Smooth muscle cell (in vitro differentiated cells): ENCODE data around the gene NTM. TPM values are rescaled to one million over a fixed set of nuclear protein-coding genes. Genes with fewer than 3 reads are reported as not detected.

Source experiments
- DNase-seq: peaks from one replicate; lab custom pipeline; 2025; ENCODE audit not compliant: unreplicated experiment; lab: John Stamatoyannopoulos, UW
- H2AFZ ChIP-seq: fragments of 200-600 bp; sonication (generic); 2 replicates; pipeline ENCODE4 v1.6.0; 2016; ENCODE audit warnings: antibody characterized with exemption, low read depth, mild to moderate bottlenecking
- H3F3A ChIP-seq: fragments of 200-600 bp; sonication (generic); 2 replicates; pipeline ENCODE4 v1.6.0; 2017; ENCODE audit warnings: antibody characterized with exemption, low read depth
- H3K27ac ChIP-seq: fragments of 200-600 bp; sonication (generic); 2 replicates; pipeline ENCODE4 v1.5.1; 2016; ENCODE audit warnings: low read depth, mild to moderate bottlenecking
- H3K27me3 ChIP-seq: fragments of 200-600 bp; sonication (generic); 2 replicates; pipeline ENCODE4 v1.6.1; 2016; ENCODE audit warnings: low read depth, mild to moderate bottlenecking
- H3K36me3 ChIP-seq: fragments of 200-600 bp; sonication (generic); 2 replicates; pipeline ENCODE4 v1.5.1; 2016; ENCODE audit warnings: low read depth
- H3K4me1 ChIP-seq: fragments of 200-600 bp; sonication (generic); 2 replicates; pipeline ENCODE4 v1.5.1; 2016; ENCODE audit warnings: low read depth
- H3K4me2 ChIP-seq: fragments of 200-600 bp; sonication (generic); 2 replicates; pipeline ENCODE4 v1.6.0; 2016; ENCODE audit warnings: mild to moderate bottlenecking
- H3K4me3 ChIP-seq: fragments of 200-600 bp; sonication (generic); 2 replicates; pipeline ENCODE4 v1.5.1; 2016; ENCODE audit warnings: mild to moderate bottlenecking
- H3K79me2 ChIP-seq: fragments of 200-600 bp; sonication (generic); 2 replicates; pipeline ENCODE4 v1.6.0; 2016; ENCODE audit warnings: low read depth, mild to moderate bottlenecking
- H3K9ac ChIP-seq: fragments of 200-600 bp; sonication (generic); 2 replicates; pipeline ENCODE4 v1.6.0; 2016; ENCODE audit warnings: low read depth
- H3K9me3 ChIP-seq: fragments of 200-600 bp; sonication (generic); replicated peaks from 2 replicates; pipeline ENCODE4 v1.5.1; 2016; ENCODE audit warnings: low read depth
- H4K20me1 ChIP-seq: fragments of 200-600 bp; sonication (generic); 2 replicates; pipeline ENCODE4 v1.6.0; 2016; ENCODE audit warnings: low read depth
- CTCF ChIP-seq: fragments of 200-600 bp; sonication (generic); IDR thresholded peaks from 2 replicates; pipeline ENCODE4 v1.5.1; 2017; ENCODE audit warnings: borderline replicate concordance, mild to moderate bottlenecking, antibody characterized with exemption; ENCODE audit not compliant: insufficient read depth, poor library complexity, severe bottlenecking
- WGBS: methylation state at CpG from one replicate; pipeline ENCODE4 v1.1.7; 2016; ENCODE audit warnings: low lambda C conversion rate; 5-methylcytosine and 5-hydroxymethylcytosine counted together
- polyA plus RNA-seq: library from polyadenylated mRNA; unstranded; fragments of >200 nt; fragmentation: Nextera tagmentation; extraction: Ambion mirVana; gene quantifications from 2 replicates; pipeline ENCODE4 v1.2.1, GENCODE V29; 2016
- total RNA-seq: library from RNA; depleted of rRNA; stranded (reverse); fragments of >200 nt; gene quantifications from 2 replicates; pipeline ENCODE4 v1.2.3, GENCODE V29; 2014

NTM gene
- total and polyA plus RNA-seq, 2 experiments from 2014 or later, result 68.9 to 123 TPM

- DNase-seq, result no peak
- no peak for TF ChIP-seq CTCF
- Histone ChIP-seq H3F3A (no peaks in the 10 kb centered on the region), H2AFZ (no peak overlapping the region), H4K20me1 (no peaks in the 10 kb centered on the region), H3K4me1 (no peaks in the 10 kb centered on the region), H3K9me3 (no peaks in the 10 kb centered on the region), H3K4me2 (no peak overlapping the region), H3K4me3 (no peak overlapping the region), H3K27ac (no peak overlapping the region), H3K36me3 (no peaks in the 10 kb centered on the region), H3K79me2 (no peaks in the 10 kb centered on the region), H3K9ac (no peak overlapping the region), H3K27me3 (peaks cover 7% of the 10 kb centered on the region)
- 53% methylated on average over 6 of the region's 6 CpGs for WGBS
Measured at GRCh38 chr11:131506348-131506747, 135.9 kb downstream of the NTM start.

- Histone ChIP-seq H3K4me1 (no peaks in the 10 kb centered on the region), H3K4me2 (no peak overlapping the region), H3K79me2 (no peaks in the 10 kb centered on the region), H2AFZ (no peak overlapping the region), H3K27ac (no peak overlapping the region), H4K20me1 (no peaks in the 10 kb centered on the region), H3K4me3 (no peak overlapping the region), H3K27me3 (peaks cover 2% of the 10 kb centered on the region), H3K9me3 (no peaks in the 10 kb centered on the region), H3K9ac (no peak overlapping the region), H3K36me3 (no peaks in the 10 kb centered on the region), H3F3A (no peaks in the 10 kb centered on the region)
- WGBS, result 88% methylated on average over 8 of the region's 8 CpGs
- no peak for TF ChIP-seq CTCF
- no peak for DNase-seq
Measured at GRCh38 chr11:131510662-131511061, 140.2 kb downstream of the NTM start.

- no peaks in the 10 kb centered on the region for H3K9me3 ChIP-seq
- H3K4me2 ChIP-seq, result no peak overlapping the region
- no peak overlapping the region for H3K9ac ChIP-seq
- H4K20me1 ChIP-seq, result no peaks in the 10 kb centered on the region
- H3K27ac ChIP-seq, result no peak overlapping the region
- TF ChIP-seq CTCF, result peak; percentile 55
- H3K36me3 ChIP-seq, result no peaks in the 10 kb centered on the region
- DNase-seq, result no peak
- H2AFZ ChIP-seq, result no peak overlapping the region
- H3K79me2 ChIP-seq, result no peaks in the 10 kb centered on the region
- 56% methylated on average over 9 of the region's 9 CpGs for WGBS
- H3K27me3 ChIP-seq, result no peaks in the 10 kb centered on the region
- H3K4me3 ChIP-seq, result no peak overlapping the region
- no peaks in the 10 kb centered on the region for H3K4me1 ChIP-seq
- no peaks in the 10 kb centered on the region for H3F3A ChIP-seq
Measured at GRCh38 chr11:131511794-131512193, 141.4 kb downstream of the NTM start.

GRCh38 chr11:131512228-131512627, 141.8 kb downstream of the NTM start:
- H3K36me3 ChIP-seq, result no peaks in the 10 kb centered on the region
- H4K20me1 ChIP-seq, result no peaks in the 10 kb centered on the region
- no peak overlapping the region for H3K4me3 ChIP-seq
- no peaks in the 10 kb centered on the region for H3K79me2 ChIP-seq
- no peak overlapping the region for H3K9ac ChIP-seq
- H3F3A ChIP-seq, result no peaks in the 10 kb centered on the region
- H3K27ac ChIP-seq, result no peak overlapping the region
- H3K4me1 ChIP-seq, result no peaks in the 10 kb centered on the region
- H3K9me3 ChIP-seq, result no peaks in the 10 kb centered on the region
- DNase-seq, result no peak
- TF ChIP-seq CTCF, result no peak
- H3K4me2 ChIP-seq, result no peak overlapping the region
- no peaks in the 10 kb centered on the region for H3K27me3 ChIP-seq
- H2AFZ ChIP-seq, result no peak overlapping the region
- 96% methylated on average over 2 of the region's 3 CpGs for WGBS
